OCI-M1 (cell line): ENCODE results near the gene PCDHB1.
A peak's percentile ranks its signal among the peaks of the same experiment; 100 is the strongest.

Source experiments
- DNase-seq: peaks from one replicate; lab custom pipeline; 2025; lab: John Stamatoyannopoulos, UW

Gene PCDHB1, protein sequence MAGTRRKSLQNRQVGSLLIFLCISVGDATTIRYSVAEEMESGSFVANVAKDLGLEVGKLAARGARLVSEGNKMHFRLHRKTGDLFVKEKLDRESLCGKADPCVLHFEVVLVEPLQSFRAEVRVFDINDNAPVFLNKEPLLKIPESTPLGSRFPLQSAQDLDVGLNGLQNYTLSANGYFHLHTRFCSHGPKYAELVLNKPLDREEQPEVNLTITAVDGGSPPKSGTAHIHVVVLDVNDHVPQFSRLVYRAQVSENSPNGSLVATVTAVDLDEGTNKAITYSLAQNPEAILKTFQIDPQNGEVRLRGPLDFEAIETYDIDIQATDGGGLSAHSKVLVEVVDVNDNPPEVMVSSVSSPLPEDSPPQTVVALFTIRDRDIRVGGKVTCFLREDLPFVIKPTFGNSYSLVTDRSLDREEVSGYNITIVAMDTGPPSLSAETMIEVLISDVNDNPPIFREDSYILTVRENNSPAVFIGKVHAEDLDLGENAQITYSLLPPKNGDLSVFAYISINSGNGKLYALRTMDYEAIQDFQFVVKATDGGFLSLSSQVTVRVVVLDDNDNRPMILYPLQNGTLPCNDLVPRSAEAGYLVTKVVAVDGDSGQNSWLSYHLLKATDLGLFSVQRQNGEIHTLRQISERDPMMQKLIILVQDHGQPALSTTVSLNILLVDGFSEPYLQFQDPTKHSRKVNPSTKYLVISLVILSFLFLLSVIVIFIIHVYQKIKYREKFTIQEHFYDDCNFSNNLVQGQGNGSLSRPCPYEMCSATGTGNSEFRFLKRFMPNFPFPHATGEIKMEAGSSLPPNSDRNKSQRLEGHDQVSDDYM

DNA sequence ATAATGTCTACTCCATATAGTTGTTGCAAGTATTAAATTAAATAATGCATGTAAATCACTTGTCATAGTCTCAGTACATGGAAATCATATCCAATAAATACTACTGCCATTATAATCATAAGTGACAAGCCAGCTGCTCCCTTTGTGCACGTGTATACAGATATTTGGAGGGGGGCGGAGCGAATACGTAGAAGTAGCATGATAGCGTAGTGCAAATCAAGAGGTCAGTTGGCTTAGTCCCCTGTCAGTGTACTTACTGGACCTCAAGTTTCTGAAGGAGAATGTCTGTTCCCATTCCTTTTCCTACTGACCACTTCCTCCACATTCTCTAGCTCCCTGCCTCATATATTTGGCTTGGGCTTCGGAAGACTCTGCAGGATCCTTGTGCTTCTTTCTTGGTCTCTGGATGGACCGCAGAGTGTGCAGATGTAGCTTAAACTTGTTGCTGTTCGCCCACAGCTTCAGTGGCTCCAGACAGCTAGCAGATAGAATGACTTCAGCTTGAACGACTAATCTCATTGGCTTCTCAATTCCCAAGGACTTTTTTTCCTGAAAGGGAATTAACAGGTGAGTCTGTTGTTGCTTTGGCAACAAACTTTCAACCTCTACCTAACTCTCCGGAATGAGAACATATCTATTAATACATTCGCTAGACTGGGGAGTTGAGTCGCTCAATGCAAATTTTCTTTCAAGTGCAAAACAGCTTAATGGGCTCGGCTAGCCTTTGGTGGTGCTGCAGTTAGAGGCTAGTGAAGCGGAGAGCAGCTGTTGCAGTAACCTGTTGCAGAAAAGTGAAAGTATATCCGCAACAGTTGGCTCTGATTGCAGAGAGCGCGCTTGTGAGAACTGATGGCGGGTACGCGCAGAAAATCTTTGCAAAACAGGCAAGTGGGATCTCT, at the start of gene PCDHB1:
Gene PCDHB1, plus strand, starts transcription at position 753 of the 899 bp plus-strand sequence. Its CDS starts 97 bp downstream, at position 850.
- no peak for DNase-seq

DNA sequence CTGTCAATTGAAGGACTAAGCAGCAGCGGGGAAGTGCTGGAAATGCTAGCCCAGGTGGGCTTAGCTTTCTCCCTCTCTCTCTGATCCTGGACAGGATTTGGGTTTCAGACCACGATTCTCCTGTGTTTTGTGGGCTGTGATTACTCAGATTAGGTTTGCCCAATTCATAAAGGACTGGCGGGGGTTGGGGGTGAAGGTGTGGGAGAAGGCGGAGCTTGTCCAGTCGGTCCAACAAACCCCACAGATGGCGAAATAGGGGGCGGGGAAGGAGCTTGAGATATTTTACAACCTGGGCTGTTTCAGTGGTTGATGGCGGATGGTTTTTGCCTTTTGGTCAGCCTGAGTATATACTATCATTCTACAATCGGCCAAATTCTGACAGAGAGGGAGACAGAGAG, 49.7 kb upstream of the PCDHB1 start:
- DNase-seq, result no peak

DNA sequence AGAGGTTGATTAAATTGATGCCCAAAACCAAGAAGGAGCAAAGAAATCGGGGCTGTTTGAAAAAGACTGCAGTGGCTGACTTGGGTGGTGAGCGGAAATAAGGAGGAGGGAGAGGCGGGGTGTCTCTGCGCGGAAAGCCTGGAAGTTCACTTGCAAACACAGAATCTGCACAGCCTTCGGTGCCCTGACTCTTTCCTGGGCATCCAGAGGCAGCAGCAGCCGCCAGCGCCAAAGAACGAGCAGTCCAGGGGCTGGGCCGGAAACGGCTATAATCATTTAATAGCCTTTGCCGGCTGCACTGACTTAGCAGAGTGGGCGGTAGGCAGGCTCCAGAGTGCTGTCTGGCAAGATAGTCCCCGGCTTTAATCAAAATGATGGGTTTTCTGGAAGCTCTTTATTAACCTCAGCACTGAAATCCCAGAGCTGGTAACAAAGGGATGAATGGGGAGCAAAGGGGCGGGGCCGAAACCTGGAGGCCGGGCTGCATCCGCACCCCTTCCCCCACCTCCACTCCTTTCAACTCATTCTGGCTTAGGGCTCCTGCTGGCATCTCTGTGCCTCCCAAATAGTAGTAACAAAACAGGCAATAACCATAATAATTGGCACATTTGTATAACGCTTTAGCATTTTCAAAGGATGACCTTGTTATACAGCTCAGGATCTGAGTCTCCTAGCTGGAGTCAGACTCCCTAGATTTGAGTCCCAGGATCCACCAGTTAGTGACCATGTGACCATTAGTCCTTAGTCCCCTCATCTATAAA, 49.1 kb upstream of the PCDHB1 start:
- no peak for DNase-seq

DNA sequence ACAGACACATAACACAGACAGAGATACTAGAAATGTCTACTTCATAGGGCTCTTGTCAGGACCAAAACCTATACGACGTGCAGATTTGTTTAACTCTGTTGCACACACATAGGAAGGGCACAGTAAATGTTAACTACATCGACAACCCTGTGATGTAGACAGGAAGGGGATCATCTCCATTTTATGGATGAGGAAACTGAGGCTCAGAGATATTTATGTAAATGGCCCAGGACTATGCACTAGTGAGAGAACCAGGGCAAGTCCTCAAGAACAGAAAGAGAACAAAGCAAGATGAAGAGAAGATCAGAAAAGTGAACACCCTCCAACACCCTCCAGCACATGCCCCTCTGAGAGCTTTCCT, 48.6 kb upstream of the PCDHB1 start:
- DNase-seq, result no peak

DNA sequence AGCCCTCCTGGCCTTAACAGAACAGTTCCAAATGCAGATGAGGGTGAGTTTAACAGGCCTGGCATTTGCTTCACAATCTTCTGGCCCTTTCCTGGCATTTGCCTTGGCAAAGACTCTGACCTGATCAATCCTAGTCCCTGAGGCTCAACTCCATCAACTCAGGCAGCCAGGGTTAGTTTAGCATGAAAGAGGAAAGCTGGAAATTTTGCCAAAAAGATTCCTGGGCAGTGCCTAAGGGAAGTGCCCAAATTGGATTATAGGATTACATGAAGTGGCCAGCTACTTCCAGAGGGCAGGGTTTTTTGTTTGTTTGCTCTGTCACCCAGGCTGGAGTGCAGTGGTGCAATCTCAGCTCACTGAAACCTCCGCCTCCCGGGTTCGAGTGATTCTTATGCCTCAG, 48.1 kb upstream of the PCDHB1 start:
- no peak for DNase-seq

DNA sequence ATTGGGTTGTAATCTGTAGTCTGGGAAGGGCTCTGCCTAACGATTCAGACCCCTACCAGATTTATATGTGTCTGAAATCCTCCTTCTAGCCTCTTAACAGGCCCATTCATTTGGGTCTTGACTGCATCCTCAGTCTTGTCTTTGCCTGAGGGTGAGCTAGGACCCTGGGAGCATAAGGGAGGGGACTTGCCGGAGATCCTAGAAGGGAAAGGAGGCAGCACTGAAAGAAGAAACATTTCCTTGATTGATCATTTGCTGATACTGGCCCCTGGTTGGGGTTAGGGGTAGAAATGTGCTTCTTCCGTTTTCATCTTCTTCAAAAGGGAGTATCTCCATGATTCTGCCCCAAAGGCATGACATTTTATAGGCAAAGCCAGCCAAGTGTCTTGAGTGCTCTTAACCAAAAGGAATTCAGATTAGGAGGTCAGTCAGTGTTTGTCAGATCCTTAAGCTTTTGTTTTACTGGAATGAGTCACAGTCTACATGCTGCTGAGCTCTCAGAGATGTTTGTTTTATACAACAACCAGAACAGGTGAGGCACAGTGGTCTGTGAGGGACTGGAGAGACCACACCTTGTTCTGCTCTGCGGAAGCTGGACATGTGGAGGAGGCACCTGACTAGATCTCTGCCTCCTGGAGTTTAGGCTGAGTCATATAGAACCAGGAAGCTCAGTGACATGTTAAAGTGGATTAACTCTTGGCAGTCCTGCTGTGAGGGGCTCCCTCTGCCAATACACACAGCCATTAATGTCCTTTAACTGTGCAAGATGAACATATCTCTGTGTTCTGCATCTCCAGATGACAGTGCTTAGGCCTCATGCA, 47.2 kb upstream of the PCDHB1 start:
- DNase-seq, result peak; percentile 18

DNA sequence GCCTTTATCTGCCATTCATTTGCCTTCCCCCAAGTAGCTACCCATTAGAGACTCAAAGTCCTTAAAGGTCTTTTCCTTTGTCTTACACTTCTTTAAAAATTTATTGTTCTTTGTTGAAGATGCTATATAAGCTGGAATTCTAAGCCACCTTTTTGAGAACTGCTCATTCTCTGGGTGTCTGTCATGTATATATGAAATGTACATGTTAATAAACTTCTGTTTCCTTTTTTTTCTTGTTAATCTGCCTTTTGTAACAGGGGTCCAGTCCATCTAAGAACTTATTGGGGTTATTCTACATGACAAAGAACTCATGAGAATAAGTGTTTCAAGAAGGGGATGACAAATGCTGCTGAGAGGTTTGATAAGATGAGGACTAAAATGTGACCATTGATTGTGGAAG, 43.4 kb upstream of the PCDHB1 start:
- no peak for DNase-seq

DNA sequence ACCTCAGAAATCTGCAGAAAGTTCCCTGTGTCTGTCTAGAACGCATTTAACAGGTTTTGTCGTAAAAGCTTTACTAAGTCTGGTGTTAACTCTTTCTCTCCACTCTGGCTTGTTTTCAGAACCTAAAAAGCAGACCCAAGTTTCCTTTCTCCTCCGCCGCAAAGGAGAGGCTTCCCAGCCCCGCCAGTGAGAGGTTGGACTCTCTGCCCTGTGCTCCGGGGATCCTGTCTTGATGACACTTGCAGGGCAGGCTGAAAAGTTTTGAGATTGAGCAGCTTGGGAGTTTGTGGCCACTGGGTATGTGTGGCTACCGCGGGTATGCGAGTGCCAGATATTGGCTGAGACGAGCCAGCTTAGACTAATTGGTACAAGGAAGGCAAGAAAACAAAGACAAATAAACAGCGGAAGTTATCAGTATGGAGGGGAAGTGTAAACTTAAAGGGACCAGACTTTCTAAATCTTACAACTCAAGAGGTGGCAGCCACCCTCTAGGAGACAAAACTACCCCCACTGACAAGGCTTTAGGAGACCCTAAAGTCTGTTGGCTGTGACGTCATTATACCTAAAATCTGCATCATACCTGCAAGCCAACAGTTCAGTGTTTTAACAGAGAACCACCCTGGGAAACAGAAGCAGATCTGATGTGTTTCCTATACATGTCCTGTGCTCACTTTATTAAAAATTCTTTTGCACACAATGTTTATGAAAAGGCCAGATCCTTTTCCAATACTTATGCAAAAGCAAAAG, 41.0 kb upstream of the PCDHB1 start:
- DNase-seq, result no peak

DNA sequence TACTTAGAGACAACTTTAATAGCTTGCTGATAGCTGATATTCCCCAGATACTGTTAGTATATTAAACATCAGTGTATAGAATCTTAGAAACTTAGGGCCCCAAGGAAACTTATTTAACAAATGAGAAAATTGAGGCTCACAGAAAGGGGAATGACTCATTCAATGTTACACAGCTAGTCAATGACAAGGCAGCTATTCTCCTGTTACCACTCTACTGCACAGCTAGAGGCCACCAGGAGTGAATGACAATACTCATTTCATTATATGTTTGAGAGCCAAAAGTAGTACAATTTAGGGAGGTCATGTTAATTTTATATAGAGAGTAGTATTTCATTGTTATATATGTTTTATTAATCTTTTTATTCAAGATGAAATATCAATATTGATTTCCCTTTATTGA, 33.2 kb upstream of the PCDHB1 start:
- no peak for DNase-seq

DNA sequence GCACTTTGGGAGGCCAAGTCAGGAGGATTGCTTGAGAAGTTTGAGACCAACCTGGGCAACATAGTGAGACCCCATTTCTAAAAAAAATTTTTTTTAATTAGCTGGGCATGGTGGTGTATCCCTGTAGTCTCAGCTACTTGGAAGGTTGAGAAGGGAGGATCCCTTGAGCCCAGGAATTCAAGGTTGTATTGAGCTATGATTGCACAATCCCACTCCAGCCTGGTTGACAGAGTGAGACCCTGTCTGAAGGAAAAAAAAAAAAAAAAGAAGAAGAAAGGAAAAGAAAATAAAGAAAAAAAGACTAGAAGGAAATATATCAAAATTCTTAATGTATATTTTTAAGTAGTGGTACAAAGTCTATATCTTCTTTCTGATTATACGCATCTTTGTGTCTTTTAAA, 28.8 kb upstream of the PCDHB1 start:
- DNase-seq, result no peak

DNA sequence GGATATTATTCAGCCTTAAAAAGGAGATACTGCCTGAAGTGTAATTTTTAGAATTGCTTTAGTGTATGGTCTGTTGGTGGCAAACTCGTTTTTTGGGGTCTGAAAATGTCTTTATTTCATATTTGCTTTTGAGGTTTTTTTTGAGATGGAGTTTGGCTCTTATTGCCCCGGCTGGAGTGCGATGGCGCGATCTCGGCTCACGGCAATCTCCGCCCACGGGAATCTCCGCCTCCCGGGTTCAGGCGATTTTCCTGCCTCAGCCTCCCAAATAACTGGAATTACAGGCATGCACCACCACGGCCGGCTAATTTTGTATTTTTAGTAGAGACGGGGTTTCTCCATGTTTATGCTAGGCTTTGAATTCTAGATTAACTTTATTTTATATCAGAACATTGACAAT, 20.2 kb upstream of the PCDHB1 start:
- DNase-seq, result no peak

DNA sequence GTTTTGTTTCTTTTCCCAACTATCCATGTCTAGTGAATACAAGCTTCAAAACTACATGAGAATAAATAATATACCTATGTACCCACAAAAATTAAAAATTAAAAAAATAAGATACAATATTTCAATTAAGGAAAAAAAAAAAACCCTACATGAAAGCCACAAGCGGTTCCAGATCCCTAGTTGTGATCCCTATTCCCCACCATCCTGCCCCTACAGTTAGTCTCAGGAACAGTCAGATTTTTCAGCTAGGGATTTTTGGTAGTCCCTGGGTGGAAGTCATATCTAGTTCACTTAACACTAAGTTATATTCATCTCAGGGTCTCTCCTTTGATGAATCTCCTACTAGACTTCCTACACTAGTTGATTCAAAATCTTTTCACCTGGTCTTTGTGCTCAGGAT, 18.5 kb upstream of the PCDHB1 start:
- no peak for DNase-seq

DNA sequence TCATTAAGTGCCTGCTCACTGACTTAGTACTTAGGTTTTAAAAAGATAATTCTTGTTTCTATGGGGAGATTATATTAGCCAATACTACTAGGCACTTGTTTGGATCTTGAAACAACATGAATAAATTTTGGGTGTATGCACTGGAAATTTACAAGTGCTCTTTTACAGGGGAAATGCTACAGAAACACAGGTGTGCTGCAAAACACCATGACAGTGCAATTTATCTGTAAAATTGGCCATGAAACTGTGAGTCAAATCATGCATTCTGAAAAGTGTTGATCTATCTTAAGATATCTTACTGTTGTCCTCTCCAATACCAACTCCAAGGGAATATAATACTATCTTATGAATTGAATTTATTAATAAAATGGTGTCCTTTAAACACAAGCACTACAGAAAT, 12.1 kb upstream of the PCDHB1 start:
- DNase-seq, result no peak

DNA sequence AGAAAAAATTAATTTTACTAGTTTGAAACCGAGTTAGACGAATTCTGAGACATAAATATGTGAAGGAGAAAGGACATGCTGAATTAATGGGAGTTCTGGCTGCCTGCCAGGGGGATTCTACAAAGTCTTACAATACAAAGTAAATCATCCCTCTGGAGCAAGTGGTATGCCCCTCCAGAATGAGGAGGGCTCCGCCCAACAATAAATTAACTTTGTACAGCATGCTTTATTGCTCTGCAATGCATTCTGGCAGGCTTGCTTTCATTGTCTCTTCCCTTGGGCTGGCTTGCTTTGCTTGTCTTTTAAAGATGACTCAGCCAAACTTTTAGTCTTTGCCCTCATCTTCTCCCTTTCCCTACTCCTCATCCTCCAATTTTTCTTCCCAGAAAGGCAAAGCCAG, 11.7 kb upstream of the PCDHB1 start:
- DNase-seq, result no peak

DNA sequence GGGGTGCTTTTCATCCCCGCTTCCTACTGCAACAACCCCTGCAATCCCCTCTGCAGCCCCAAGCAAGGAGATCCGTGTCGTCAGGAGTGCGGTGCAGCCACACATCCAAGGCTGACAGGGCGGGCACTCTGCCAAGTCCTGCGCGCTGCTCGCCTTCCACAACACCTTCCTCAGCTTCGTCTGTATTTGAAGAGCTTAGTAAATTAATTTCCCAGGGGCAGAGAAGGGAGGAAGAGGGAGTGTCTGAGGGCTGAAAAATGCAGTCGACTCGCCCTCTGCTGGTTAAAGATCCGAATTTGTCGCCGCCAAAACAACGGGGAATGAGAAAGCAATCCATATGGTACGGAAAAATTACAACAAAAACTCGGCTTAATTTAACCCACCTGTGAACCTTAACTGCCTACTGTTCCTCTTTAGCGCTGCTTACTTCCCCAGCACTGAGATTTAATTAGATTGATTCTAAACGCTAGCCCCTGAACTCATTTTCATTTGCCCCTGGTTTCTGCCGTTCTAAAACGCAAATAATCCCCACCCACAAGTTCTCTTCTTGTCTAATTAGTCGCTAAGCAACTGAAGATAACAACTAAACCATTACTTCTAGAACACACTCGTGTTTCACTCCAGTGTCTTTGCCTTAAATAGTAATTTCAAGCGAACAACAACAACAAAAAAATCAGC, 10.9 kb upstream of the PCDHB1 start:
- peak; percentile 1 for DNase-seq

DNA sequence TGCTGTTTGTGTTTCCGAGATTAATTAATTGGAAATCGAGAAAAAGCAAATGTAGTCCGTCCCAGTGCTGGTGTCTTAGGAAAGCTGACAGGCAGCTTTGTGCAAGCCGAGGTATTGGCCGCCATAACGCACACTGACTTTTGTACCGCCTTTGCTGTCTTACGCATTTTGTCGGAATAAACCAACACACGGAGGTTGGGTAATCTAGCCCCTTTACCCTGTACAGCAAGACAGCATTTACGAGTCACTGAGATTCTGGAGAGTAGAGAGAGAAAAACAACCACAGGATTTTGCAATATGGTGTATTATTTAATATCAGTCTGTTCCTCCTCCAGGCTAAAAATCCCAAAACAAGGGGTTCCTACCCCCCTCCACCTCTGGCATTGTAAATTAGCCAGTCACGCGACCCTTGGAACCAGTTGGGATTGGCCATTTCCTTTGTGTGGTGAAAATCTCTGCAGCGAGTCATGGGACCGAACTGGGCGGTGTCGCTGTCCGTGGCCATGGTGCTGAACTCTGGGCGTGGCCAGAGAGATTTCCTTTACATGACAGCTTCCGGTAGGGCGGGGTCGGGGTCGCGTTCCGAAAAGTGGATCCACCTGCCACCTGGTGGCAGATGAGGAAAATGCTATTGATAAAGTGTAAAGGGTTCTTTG, 10.3 kb upstream of the PCDHB1 start:
- DNase-seq, result peak; percentile 93

DNA sequence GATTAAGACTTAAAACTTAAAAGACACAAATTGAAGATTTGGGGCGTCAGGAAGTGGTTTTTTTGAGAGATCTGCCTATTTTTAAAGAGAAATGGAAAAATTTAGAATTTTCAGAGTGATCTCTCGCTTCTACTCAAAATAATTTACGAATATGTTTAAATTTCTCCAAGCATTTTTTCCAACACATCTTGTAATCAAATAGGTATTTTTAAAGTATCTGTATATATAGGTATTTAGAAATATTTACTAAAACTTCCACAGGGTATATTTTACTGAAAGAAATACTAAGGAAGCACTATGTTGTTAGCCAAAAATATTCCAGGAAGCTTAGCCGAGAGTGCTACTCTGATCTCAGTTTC, 9.8 kb upstream of the PCDHB1 start:
- DNase-seq, result no peak

DNA sequence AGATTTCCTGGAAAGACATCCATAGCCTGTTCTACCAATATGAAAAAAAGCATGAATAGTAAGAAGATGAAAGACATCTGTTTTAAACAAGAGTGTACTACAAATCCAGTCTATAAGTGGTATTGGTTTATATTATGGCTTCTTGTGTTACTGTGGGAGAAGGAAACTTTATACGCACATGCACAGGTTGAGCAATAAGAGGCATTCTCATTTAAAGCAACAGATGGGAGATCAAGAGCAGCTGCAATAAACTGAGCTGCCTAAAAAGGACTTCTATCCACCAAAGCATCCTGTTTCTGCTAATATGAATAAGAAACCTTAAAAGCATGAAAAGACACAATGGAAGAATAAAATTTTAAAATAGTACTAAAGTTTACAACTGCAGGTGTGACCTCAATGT, 8.6 kb upstream of the PCDHB1 start:
- DNase-seq, result no peak

DNA sequence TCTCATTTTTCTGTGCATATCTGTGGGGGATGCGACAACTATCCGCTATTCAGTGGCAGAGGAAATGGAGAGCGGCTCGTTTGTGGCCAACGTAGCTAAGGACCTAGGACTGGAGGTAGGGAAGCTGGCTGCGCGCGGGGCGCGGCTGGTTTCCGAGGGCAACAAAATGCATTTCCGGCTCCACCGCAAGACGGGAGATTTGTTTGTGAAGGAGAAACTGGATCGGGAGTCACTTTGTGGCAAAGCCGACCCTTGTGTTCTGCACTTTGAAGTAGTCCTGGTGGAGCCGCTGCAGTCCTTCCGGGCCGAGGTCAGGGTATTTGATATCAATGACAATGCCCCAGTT, 320 bp downstream of the PCDHB1 start:
- DNase-seq, result no peak
